Amygdala (tissue), 56 donors: ENCODE results near the gene DLAT.
"Not testable (repeated sequence)": the region's sequence is repeated elsewhere in the genome, so short reads cannot be mapped to it uniquely, and the experiment has no call there.

Experiments used
- DNase-seq, 56 donors: peaks; one replicate each; lab custom pipeline; 2025; lab: John Stamatoyannopoulos, UW

Gene DLAT

DNA sequence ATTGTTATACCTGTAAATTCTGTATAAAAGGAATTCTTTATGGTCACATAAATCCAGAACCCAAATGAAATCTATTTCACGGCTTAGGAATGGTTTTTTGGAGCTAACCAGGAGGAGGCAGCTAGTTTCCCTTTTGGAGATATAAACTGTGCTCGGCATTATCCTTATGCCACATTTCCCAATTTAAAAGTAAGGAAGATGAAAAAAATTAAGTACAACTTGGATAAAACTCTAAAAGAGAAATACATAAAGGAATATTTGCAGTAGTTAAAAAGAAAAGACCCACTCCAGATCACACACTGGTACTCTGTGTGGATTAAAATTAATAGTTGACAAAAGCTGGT lies 17.7 kb downstream of the DLAT start:
- no peak for DNase-seq

DNA sequence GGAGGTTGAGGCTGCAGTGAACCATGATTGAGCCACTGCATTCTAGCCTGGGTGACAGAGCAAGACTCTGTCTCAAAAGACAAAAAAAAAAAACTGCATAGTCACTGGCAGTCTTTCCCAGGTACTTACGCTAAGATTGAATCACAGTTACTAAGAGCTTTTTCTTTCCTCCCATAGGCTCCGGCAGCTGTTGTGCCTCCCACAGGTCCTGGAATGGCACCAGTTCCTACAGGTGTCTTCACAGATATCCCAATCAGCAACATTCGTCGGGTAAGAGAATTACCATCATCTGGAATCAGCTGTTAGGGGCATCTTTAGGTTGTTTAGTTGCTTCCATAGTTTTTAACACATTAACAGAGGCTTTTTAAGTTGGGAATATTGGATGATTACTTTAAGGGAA lies 19.8 kb downstream of the DLAT start:
- DNase-seq = no peak

DNA sequence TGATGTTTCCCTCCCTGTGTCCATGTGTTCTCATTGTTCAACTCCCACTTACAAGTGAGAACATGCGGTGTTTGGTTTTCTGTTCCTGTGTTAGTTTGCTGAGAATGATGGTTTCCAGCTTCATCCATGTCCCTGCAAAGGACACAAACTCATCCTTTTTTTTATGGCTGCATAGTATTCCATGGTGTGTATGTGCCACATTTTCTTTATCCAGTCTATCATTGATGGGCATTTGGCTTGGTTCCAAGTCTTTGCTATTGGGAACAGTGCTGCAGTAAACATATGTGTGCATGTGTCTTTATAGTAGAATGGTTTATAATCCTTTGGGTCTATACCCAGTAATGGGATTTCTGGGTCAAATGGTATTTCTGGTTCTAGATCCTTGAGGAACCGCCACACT lies 21.4 kb downstream of the DLAT start:
- DNase-seq = not testable (repeated sequence)

DNA sequence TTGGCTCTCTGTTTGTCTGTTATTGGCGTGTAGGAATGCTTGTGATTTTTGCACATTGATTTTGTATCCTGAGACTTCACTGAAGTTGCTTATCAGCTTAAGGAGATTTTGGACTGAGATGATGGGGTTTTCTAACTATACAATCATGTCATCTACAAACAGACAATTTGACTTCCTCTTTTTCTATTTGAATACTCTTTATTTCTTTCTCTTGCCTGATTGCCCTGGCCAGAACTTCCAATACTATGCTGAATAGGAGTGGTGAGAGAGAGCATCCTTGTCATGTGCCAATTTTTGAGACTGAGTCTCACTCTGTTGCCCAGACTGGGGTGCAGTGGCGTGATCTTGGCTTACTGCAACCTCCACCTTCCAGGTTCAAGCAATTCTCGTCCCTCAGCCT lies 23.0 kb downstream of the DLAT start:
- not testable (repeated sequence) for DNase-seq

DNA sequence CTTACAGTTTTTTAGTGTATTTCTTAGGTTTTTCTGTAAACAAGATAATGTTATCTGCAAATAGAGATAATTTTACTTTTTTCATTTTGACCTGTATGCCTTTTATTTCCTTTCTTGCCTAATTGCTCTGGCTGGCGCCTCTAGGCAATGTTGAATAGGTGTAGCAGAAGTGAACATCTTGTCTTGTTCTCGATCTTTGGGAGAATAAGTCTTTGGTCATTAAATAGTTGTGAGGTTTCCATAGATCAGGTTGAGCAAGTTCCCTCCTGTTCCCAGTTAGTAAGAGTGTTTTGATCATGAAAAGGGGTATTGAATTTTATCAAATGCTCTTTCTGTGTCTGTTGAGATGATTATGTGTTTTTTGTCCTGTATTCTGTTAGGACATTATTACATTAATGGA lies 24.6 kb downstream of the DLAT start:
- no peak for DNase-seq

DNA sequence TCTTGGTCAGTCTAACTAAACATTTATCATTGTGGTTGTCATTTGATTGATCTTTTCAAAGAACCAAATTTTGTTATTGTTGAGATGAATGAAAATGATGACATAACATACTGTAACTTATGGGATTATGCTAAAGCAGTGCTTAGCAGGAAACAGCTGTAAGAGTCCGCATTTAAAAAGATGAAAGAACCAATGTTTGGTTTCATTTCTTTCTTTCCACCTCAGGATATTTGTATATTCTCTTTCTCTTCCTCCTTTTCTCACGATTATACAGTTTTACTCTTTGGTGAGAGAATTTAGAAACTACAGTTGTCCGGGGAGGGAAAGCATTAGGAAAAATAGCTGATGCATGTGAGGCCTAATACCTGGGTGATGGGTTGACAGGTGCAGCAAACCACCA lies 25.5 kb downstream of the DLAT start:
- no peak for DNase-seq

DNA sequence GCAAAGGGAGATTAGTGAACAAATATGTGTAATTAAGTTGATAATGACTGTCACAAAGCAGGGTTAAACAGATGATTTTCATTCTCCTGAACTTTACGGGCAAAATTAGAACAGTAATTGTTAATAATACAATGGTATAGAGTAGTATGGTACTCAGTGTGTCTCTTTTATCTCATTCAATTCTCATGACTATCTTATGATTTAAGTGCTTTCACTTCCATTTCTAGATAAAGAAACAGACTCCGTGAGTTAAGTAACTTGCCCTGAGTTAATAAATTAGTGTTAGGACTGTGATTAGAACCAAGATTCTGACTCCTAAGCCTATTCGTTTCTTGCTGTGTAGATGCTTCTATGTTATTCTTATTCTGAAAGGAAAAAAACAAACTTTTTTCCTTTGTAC lies 26.6 kb downstream of the DLAT start:
- no peak for DNase-seq

DNA sequence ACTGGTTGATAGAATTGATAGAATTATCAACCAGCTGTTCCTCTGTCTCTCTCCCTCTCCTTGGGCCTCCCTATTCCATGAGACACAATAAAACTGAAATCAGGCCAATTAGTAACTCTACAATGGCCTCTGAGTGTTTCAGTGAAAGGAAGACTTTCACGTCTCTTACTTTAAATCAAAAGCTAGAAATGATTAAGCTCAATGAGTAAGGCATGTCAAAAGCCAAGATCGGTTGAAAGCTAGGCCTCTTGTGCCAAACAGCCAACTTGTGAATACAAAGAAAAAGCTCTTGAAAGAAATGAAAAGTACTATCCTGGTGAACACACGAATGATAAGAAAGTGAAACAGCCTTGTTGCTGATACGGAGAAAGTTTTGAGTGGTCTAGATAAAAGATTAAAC lies 32.0 kb downstream of the DLAT start:
- no peak for DNase-seq

DNA sequence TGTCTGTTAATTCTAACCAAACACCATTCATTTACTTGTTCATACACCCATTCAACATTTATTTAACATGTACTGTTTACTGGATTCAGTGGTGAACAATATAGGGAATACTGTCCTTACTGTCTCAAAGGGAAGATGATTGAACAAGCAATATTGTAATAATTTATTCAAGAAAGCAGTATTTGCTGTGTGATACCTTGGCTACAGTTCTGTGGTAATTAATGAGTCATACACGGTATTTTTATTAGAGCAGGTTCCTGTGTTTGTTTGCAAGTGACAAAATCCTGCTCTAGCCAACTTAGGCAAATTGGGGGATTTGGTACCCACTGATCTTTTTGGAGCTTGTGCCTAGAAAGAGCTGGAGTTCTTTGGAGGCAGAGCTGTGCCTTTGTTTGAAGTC lies 32.9 kb downstream of the DLAT start:
- DNase-seq = no peak

DNA sequence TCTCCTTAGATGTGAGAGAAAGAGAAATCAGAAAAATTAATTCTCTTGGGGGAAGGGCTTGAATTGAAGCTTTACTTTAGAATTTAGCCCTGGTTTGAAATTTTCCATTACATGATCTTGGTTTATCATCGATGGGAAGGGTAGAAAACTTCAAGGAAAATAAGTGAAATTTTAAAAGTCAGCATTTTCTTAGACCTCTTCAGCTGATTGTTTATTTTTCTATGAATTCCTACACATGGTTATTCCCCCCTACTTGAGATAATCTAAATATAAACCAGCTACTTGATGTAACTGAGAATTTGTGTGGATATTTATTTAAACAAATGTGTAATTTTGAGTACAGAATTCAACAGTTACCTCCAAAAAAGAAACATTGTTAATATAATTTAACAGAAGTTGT lies 37.7 kb downstream of the DLAT start:
- DNase-seq = no peak

DNA sequence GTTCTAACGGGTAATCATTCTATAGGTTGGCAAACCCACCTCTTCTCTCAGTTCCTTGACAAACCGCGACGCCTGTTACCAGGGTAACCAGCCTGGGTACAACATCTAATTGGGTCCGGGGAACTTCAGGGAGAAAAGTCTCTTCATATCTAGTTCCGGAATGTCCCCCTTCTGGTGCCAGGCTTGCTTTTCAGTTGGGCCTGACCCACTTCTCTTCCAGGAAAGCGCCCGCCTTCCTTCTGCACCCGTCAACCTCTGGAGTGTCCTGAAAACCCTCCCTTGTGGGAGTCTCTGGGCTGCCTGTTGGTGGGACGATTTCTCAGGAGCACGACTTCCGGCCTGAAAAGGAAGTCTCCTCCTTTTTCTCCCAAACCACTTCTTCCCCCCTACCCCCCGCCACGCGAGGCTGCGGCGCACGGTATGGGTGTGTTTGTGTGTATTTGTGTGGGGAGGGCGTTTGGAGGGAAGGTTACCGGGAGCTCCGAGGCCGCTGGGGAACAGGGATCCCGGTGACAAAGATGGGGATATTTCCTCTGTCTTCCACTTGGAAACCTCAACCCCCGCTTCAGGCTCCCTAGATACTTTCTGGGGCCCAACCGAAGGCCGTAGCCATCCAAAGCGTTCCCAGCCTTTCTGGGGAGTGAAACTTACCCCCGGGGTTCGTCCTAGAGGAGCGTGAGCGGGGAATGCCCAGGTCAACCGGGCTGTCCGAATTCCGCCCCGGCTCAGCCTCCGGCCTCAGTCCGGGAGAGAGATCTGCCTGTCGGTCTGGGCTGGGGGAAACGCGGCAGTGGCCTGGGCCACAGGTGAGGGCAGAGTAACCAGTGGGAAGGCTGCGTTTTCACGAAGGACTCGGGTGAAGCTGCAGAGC lies 49.0 kb downstream of the DLAT start, which contains the start of the genes NKAPD1 and PIH1D2:
Gene NKAPD1, plus strand, starts transcription at position 359 of the 871 bp plus-strand sequence. CDS start 1,276 bp downstream, outside the sequence.
Gene PIH1D2, minus strand, starts transcription at position 77 of the 871 bp plus-strand sequence. CDS start 843 bp downstream, outside the sequence.
- DNase-seq = peak; percentile 22 to 92 (median 74)

DNA sequence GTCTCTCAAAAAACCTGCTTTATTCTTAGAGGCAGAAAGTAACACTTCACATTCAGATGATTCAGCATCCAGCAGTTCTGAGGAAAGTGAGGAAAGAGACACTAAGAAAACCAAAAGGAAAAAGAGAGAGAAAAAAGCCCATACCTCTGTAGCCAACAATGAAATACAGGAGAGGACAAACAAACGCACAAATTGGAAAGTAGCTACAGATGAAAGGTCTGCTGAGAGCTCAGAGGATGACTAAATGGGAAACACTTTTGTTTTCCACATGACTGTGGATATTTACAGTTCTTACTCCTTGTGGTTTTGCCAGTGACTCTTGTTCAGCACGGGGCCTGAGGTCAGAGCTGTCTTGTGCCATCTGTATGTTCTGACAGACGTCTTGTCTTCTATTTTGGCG lies 57.5 kb downstream of the DLAT start:
- no peak for DNase-seq

DNA sequence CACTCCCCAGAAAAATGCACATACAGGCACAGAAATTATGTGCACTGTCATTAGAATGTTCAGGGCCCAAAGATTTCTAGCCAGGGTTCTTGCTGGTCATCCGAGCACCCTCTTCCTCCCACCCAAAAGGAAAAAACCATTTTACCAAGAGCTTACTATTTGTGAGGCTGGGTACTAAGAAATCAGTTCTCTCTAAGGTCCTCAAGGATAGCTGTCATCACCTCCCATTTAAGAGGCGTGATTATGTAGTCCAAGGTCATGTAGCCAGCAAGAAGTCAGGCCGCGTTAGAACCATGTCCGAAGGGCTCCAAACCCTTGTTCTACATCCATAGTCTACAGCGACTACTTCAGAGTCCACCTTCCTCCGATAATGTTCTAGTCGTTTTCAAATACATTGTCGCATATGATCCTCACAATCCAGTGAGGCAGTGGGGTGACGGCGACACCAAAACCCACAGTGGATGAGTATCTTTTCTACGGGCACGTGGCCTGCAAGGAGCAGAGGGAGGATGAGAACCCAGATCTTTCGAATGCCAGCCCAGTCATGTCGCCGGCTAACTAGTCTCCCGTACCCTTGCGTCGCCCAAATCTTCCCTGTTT lies 60.7 kb downstream of the DLAT start:
- peak in 14 of 56 donors; percentile 3 to 55 (median 32) for DNase-seq

DNA sequence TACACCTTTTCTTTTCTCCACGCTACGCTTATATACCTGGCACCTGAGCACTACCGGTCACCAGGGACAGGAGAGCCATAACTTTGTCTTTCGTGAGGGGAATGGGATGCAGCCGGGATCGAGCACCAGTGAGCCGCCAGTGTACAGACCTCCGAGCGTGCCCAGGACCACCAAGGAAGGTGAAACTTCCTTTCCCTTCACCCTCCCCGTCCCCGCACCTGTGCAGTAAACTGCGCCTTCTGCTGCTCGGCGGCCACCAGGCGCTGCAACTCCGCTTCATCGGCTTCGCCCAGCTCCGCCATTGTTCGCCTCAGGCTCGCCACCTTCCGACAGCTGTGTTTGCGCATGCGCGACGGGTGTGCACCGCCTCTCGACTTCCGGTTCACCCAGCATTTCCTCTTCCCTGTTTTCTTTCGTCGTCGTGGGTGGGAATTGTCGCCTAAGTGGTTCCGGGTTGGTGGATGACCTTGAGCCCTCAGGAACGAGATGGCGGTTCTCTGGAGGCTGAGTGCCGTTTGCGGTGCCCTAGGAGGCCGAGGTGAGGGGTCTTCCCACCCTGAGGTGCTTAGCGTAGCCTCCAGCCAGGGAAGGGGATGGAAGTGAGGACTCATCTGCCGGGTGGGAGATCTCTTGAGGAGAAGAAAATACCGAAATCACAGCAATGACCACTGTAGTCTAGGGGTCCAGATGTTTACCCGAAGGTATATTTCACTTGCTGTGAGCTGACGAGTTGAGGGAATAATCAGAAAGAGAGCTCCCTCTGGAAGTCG lies 61.4 kb downstream of the DLAT start, which contains the start of the genes SDHD and TIMM8B:
Gene SDHD, plus strand, starts transcription at position 452 of the 770 bp plus-strand sequence. Its CDS starts 35 bp downstream, at position 487.
Gene TIMM8B, minus strand, starts transcription at position 335 of the 770 bp plus-strand sequence. Its CDS starts 33 bp downstream, at position 302.
- DNase-seq = peak; percentile 69 to 97 (median 91)

DNA sequence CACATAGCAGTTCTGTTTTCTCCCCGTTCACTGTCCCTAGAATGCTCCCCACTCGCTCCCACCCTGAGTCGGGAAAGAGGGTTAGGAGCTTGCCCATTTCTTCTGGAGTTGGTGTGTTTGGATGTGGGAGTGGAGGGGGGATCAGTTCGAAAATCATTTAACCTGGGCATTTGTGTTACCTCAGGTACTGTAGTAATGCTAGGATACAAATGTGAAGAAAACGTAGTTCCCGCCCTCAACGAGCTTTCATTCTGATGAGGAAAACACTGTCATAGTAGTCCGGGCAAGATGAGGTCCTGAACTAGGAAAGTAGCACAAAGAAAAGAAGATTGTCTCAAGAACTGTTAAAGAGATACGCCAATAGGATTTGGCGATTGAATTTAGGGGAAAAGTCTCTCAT lies 62.0 kb downstream of the DLAT start:
- peak in 1 of 56 donors; percentile 26 for DNase-seq

DNA sequence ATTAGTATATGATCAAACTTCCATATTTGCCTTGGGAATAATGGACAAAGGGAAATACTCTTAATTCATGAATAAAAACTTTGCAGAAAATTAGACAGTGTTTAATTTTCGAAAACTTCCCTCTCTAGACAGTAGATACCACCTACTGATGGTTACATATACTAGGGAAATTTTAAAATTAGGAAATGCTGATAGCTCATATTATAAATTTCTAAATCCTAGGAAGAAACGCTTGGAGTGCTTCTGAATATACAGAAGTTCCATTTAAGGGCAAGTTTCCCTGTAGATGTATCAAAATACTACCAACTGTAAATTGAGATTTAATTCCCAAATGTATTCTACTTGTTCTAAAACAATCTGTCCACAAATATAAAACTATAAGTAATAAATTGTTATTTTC lies 70.1 kb downstream of the DLAT start:
- not testable (repeated sequence) for DNase-seq

DNA sequence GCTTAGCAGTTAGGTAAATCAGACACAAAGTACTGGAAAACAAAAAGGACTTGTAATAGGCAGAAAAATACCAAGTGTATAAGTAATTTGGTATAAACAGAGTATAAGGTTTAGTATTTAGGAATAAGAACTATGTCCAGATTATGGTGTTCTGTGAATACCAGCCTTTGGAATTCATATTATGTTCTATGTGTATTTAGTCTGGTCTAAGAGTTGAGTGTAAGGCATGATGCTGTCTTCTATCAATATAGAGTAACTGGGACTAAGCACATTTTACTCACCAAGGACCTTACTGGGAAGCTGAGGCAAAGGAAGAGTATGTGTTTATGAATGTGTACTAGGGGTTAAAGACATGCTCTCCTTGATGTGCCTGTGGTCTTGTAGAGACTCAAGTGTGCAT lies 71.0 kb downstream of the DLAT start:
- DNase-seq = no peak

DNA sequence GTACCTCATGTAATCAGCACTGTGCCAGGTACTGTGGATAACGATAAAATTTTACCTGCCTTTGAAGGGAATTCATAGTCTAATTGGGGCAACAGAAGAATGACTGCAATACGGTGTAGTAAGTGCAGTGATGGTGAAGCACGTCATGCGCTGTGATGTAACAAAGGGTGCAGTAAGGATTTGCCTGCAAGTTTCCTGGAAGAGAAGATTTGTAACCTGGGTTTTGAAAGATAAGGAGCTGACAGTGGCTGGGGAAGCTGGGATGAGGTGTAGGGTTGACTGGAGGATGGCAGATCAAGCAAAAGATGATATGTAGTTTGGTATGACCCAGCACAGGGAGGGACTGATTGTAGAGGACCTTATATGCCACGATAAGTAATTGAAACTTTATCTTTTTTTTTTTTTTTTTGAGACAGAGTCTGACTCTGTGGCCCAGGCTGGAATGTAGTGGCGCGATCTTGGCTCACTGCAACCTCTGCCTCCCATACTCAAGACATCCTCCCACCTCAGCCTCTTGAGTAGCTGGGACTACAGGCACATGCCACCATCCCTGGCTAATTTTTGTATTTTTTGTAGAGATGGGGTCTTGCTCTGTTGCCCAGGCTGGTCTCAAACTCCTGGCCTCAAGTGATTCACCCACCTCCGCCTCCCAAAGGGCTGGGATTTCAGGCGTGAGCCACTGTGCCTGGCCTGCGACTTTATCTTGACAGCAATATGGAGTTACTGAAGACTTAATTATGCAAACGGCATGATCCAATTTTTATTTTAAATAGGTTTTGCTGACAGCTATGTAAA lies 72.7 kb downstream of the DLAT start:
- DNase-seq = no peak

DNA sequence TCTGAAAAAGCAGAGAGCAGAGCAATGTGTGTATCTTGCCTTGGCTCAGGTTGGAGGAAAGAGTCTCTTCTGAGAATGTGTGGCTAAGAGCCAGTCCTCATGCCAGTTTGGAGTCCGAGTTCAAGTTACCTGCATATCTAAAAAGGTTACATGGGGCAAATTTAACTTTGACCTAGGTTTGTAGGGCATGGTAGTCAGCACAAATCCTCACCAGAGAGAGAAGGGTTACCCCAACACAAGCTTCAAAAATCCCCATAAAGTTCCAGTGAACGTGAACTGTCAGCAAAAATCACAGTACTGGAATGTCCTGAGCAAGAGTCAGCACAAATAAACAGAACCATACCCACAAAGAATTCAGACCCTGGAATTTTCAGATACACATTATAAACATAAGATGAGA lies 75.3 kb downstream of the DLAT start:
- no peak for DNase-seq

DNA sequence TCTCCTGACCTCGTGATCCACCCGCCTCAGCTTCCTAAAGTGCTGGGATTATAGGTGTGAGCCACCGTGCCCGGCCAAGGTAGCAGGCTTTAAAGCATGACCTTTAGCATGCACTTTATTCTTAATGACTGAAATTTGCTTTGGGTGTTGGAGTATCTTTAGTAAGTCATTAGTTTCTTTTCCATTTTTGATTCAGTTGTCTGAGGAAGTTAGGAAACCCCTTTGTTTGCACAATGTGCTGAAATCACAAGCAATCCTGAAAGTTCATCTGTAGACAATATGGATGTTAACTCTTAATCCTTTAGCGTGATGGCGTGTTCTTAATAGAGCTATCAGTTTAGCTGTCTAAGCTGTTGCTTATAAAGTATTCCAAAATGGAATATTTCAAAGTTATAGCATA lies 78.2 kb downstream of the DLAT start:
- no peak for DNase-seq
